IMR-90 (cell line): ENCODE data around the gene NOX1. TPM values are rescaled to one million over a fixed set of nuclear protein-coding genes. Genes with fewer than 3 reads are reported as not detected.

Experiments
- ATAC-seq: fragments of 200-7000 bp; cut with Tn5 transposase; 2 replicates; pipeline ENCODE4 v1.9.1; 2020; ENCODE audit warnings: low read depth, mild to moderate bottlenecking, moderate library complexity
- BruUV-seq: library from RNA; stranded (reverse); fragments of 400-500 nt; replicated peaks from 2 replicates; lab custom pipeline; 2021; lab: Mats Ljungman, UMichigan
- CTCF ChIA-PET: fragments of 300-600 bp; formaldehyde crosslinking; extraction: SDS; loops from one replicate; lab custom pipeline; 2021; ENCODE audit warnings: antibody characterized with exemption; lab: Yijun Ruan, JAX
- POLR2A ChIA-PET: fragments of 300-600 bp; sonication (Branson Sonifier 250); formaldehyde crosslinking; loops from one replicate; lab custom pipeline; 2022; ENCODE audit warnings: antibody characterized with exemption; ENCODE audit not compliant: unreplicated experiment; lab: Charles Lee
- DNase-seq: peaks from one replicate; pipeline ENCODE4 v3.0.0; 2013
- H2AFZ ChIP-seq: replicated peaks from 2 replicates; pipeline ENCODE3; 2013; ENCODE audit warnings: low read length, mild to moderate bottlenecking; ENCODE audit not compliant: poor library complexity
- H2AK5ac ChIP-seq: 2 replicates; pipeline ENCODE4 v1.6.1; 2013; ENCODE audit warnings: low read depth, low read length, inconsistent platforms
- H2AK9ac ChIP-seq: replicated peaks from 2 replicates; pipeline ENCODE3; 2013; ENCODE audit warnings: mild to moderate bottlenecking, low read depth, low read length, moderate library complexity; ENCODE audit not compliant: poor library complexity
- H2BK120ac ChIP-seq: 2 replicates; pipeline ENCODE4 v1.6.1; 2013; ENCODE audit warnings: low read depth, low read length, inconsistent platforms
- H2BK15ac ChIP-seq: 3 replicates; pipeline ENCODE4 v1.6.1; 2013; ENCODE audit warnings: low read depth, low read length, inconsistent platforms
- H2BK20ac ChIP-seq: 2 replicates; pipeline ENCODE4 v1.6.1; 2013; ENCODE audit warnings: low read depth, mild to moderate bottlenecking, inconsistent platforms, low read length, moderate library complexity
- H2BK5ac ChIP-seq: 2 replicates; pipeline ENCODE4 v1.6.1; 2013; ENCODE audit warnings: mild to moderate bottlenecking, low read depth, low read length, inconsistent platforms; ENCODE audit not compliant: poor library complexity, severe bottlenecking
- H3K14ac ChIP-seq: replicated peaks from 2 replicates; pipeline ENCODE4 v1.6.1; 2013; ENCODE audit warnings: low read depth, low read length, inconsistent platforms
- H3K18ac ChIP-seq: 2 replicates; pipeline ENCODE4 v1.6.1; 2013; ENCODE audit warnings: low read depth, low read length, control low read depth
- H3K23ac ChIP-seq: 2 replicates; pipeline ENCODE4 v1.6.1; 2013; ENCODE audit warnings: low read depth, low read length, inconsistent platforms
- H3K27ac ChIP-seq: 2 replicates; pipeline ENCODE4 v1.5.1; 2013; ENCODE audit warnings: mild to moderate bottlenecking, control low read depth, low read length; ENCODE audit not compliant: insufficient read depth
- H3K27me3 ChIP-seq: 2 replicates; pipeline ENCODE4 v1.6.1; 2013; ENCODE audit warnings: low read length; ENCODE audit not compliant: control insufficient read depth, insufficient read depth
- H3K36me3 ChIP-seq: 2 replicates; pipeline ENCODE4 v1.6.1; 2013; ENCODE audit warnings: low read length, mixed read lengths; ENCODE audit not compliant: control insufficient read depth, insufficient read depth
- H3K4ac ChIP-seq: 2 replicates; pipeline ENCODE4 v1.6.1; 2013; ENCODE audit warnings: low read depth, low read length, inconsistent platforms
- H3K4me1 ChIP-seq: 2 replicates; pipeline ENCODE4 v1.6.1; 2013; ENCODE audit warnings: low read length, mixed read lengths; ENCODE audit not compliant: control insufficient read depth, insufficient read depth
- H3K4me2 ChIP-seq: 2 replicates; pipeline ENCODE4 v1.6.1; 2013; ENCODE audit warnings: low read depth, mild to moderate bottlenecking, control low read depth, low read length, moderate library complexity
- H3K4me3 ChIP-seq: 2 replicates; pipeline ENCODE4 v1.5.1; 2013; ENCODE audit warnings: low read depth, mild to moderate bottlenecking, control low read depth, low read length, moderate library complexity; ENCODE audit not compliant: insufficient read depth
- H3K56ac ChIP-seq: 2 replicates; pipeline ENCODE4 v1.6.1; 2013; ENCODE audit warnings: low read length, inconsistent platforms; ENCODE audit not compliant: insufficient read depth; ENCODE audit errors: extremely low read depth
- H3K79me1 ChIP-seq, 2 experiments: 2 replicates each; pipeline ENCODE4 v1.6.1; 2013; ENCODE audit warnings: low read length in 2 of 2, inconsistent platforms in 1 of 2, low read depth in 1 of 2
- H3K9ac ChIP-seq: 2 replicates; pipeline ENCODE4 v1.6.1; 2013; ENCODE audit warnings: low read depth, low read length, control low read depth
- H3K9me1 ChIP-seq: 2 replicates; pipeline ENCODE4 v1.6.1; 2013; ENCODE audit warnings: low read length, inconsistent platforms; ENCODE audit not compliant: insufficient read depth
- H3K9me3 ChIP-seq: 2 replicates; pipeline ENCODE4 v1.6.1; 2013; ENCODE audit warnings: low read length; ENCODE audit not compliant: control insufficient read depth, insufficient read depth
- H4K20me1 ChIP-seq: 2 replicates; pipeline ENCODE4 v1.6.1; 2013; ENCODE audit warnings: low read length, inconsistent platforms; ENCODE audit not compliant: insufficient read depth
- H4K5ac ChIP-seq: 2 replicates; pipeline ENCODE4 v1.6.1; 2013; ENCODE audit warnings: mild to moderate bottlenecking, low read depth, low read length, control low read depth
- H4K8ac ChIP-seq, 2 experiments: 2 replicates each; pipeline ENCODE4 v1.6.1; 2013; ENCODE audit warnings: low read depth in 2 of 2, low read length in 2 of 2, control low read depth in 1 of 2, inconsistent platforms in 1 of 2
- H4K91ac ChIP-seq: 2 replicates; pipeline ENCODE4 v1.6.1; 2013; ENCODE audit warnings: low read depth, low read length, inconsistent platforms; ENCODE audit not compliant: insufficient read depth
- CEBPB ChIP-seq: IDR thresholded peaks from 2 replicates; pipeline ENCODE4 v1.6.1; 2012; ENCODE audit warnings: low read depth, low read length, improper control_type of control experiment
- FOS ChIP-seq: fragments of 150-350 bp; IDR thresholded peaks from 2 replicates; pipeline ENCODE4 v1.6.1; 2016; ENCODE audit warnings: low read depth, low read length
- MXI1 ChIP-seq: IDR thresholded peaks from 2 replicates; pipeline ENCODE4 v1.6.1; 2012; ENCODE audit warnings: low read depth, mild to moderate bottlenecking, low read length, moderate library complexity, borderline replicate concordance
- NFE2L2 ChIP-seq: fragments of 150-350 bp; IDR thresholded peaks from 2 replicates; pipeline ENCODE4 v1.6.1; 2016; ENCODE audit warnings: low read depth, mild to moderate bottlenecking, low read length
- RAD21 ChIP-seq: IDR thresholded peaks from 2 replicates; pipeline ENCODE4 v1.6.1; 2012; ENCODE audit warnings: low read length, improper control_type of control experiment
- RFX5 ChIP-seq: IDR thresholded peaks from 2 replicates; pipeline ENCODE4 v1.8.0; 2012; ENCODE audit warnings: low read depth, mild to moderate bottlenecking, low read length, moderate library complexity
- WGBS, 2 experiments: methylation state at CpG; one replicate each; pipeline versions ENCODE4 v1.1.5 to v1.1.7; 2013; ENCODE audit warnings: missing lambda C conversion rate in 2 of 2; ENCODE audit not compliant: insufficient read length in 1 of 2; ENCODE audit errors: extremely low coverage in 2 of 2; 5-methylcytosine and 5-hydroxymethylcytosine counted together
- dilution Hi-C: fragments of 300-500 bp; cut with HindIII; formaldehyde crosslinking; loops from one replicate; pipeline ENCODE4 v1.14.3; 2018; ENCODE audit warnings: low sequenced_read_pairs; ENCODE audit not compliant: unreplicated experiment
- in situ Hi-C: fragments of 300-500 bp; cut with MboI; formaldehyde crosslinking; loops from 3 replicates; pipeline ENCODE4 v1.14.3; 2019; ENCODE audit warnings: low sequenced_read_pairs, inconsistent platforms, mixed read lengths
- intact Hi-C: fragments of 100-400 bp; cut with micrococcal nuclease; formaldehyde crosslinking; loops from 2 replicates; pipeline ENCODE4 v1.10.0; 2022
- polyA plus RNA-seq, 3 experiments: library from polyadenylated mRNA; depleted of rRNA; stranded (reverse); fragments of >200 nt; gene quantifications; 2 replicates each; pipeline ENCODE4 v1.2.3, GENCODE V29; 2012; ENCODE audit warnings: low replicate concordance in 1 of 3
- total RNA-seq: library from RNA; depleted of rRNA; stranded (reverse); fragments of >200 nt; gene quantifications from 2 replicates; pipeline ENCODE4 v1.2.3, GENCODE V29; 2012

Gene NOX1
- total and polyA plus RNA-seq, 2 of the 4 experiments (the other 2 are of a cell fraction): not detected

DNA sequence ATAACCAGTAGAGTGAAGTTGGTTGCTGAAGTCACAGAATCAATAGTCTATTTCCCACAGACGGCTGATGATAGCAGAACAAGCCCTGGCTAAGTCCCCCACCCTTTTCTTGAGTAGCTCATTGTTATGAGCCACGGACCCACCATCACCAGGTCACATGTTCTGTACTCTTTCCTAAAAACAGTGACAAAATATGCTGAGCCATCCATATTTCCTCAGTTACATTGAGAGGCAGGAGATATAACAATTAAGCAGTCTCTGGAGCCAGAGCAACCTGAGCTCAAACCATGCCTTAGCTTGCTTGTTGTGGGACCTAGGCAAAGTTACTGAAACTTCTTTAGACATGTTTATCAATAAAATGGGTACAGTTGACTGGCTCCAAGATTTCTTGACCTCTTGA, 56.8 kb downstream of the NOX1 start:
- Histone ChIP-seq H3K36me3 (peaks cover 2% of the 10 kb centered on the region), H2BK15ac (no peak overlapping the region), H4K5ac (no peak overlapping the region), H3K27me3 (peaks cover 4% of the 10 kb centered on the region; the same call in 1 of the 2 replicates), H3K4me2 (no peak overlapping the region), H3K4me1 (no peaks in the 10 kb centered on the region), H3K4me3 (no peak overlapping the region), H4K8ac (no peak overlapping the region), H4K20me1 (no peaks in the 10 kb centered on the region), H3K9me1 (no peaks in the 10 kb centered on the region), H2AK9ac (no peak overlapping the region), H3K23ac (no peak overlapping the region), H4K91ac (no peak overlapping the region), H2AK5ac (no peak overlapping the region), H3K4ac (no peak overlapping the region), H3K9me3 (no peaks in the 10 kb centered on the region), H3K18ac (no peak overlapping the region), H3K9ac (no peak overlapping the region), H3K79me1 (peaks cover 4 to 5% of the 10 kb centered on the region in 2 experiments; a peak in 2 of 4 replicates), H2BK20ac (no peak overlapping the region), H2BK5ac (no peak overlapping the region), H3K14ac (no peak overlapping the region), H2BK120ac (no peak overlapping the region), H3K27ac (no peak overlapping the region), H3K56ac (no peak overlapping the region), H2AFZ (no peak overlapping the region)
- dilution Hi-C loops (no loop called here), in situ Hi-C loops (no loop called here), intact Hi-C loops (no loop called here)
- ATAC-seq: no peak
- ChIA-PET POLR2A (no interaction called here), CTCF (no interaction called here)
- WGBS, 2 experiments: no CpG with 5 or more reads among the region's 2 CpGs
- TF ChIP-seq NFE2L2 (no peak), CEBPB (no peak), MXI1 (no peak), FOS (no peak), RAD21 (no peak), RFX5 (no peak)
- BruUV-seq: no TSS peak
- DNase-seq: no peak
